ENCODE measurements around the gene PPM1E. TPM values are rescaled to one million over a fixed set of nuclear protein-coding genes. Genes with fewer than 3 reads are reported as not detected.

The PPM1E gene
- total RNA-seq, 1 experiment from 2014 or later: 0.92 TPM

DNA sequence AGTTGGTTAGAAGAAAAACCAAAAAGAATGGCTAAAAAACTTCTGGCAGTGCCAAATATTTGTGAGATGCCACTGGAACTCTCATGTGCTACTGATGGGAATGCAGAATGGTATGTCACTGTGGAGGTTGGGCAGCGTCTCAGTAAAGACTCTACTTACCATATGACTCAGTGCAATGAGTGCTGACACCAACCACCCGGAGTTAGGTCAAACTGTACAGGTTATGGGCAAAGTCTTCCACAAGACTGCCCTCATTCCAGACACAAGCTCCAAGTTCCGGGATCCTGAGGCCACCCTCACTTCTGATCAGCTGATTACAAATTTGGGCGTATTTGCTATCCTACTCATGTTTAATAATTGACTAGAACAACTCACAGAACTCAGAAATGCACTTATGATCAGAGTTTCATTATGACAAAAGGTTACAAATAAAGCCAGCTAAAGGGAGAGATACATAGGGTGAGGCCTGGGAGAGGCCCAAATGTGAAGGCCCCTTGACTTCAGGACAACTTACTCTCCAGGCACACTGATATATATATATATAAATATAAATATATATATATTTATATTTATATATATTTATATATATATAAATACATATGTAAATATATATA, 236.2 kb downstream of the PPM1E start:
- no peak for DNase-seq (ENCODE audit: extremely low read depth, low read depth)

GRCh38 chr17:58993311-58993710, 237.7 kb downstream of the PPM1E start:
- no peak for DNase-seq (ENCODE audit: extremely low read depth, low read depth)

DNA sequence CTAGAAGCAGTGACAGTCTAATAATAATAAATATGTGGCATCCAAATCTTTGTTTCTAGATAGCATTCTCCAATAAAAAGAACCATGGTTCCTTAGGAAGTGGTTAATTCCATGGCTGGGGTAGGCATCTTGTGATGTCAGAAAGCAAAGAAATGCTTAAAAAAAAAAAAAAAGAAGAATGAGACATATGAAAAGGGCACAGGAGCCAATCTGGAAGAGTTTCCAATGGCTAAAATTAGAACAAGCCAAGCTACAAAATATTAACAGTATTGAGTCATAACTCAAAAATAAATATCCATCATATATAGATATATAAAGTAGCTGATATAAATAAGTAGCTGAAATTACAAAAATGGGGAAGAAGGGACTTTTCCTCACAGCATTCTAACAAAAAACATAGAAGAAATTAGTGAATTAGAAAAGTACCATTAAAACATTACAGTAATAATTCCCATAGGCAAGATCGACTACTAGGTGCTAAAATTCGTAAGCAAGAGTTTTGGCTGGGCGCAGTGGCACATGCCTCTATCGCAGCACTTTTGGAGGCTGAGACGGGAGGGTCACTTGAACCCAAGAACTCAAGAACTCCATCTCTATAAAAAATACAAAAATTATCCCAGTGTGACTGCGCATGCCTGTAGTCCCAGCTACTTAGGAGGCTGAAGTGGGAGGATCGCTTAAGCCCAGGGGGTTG, 239.7 kb downstream of the PPM1E start:
- no peak for DNase-seq (ENCODE audit: extremely low read depth, low read depth)

GRCh38 chr17:58996968-58997367, 241.3 kb downstream of the PPM1E start:
- no peak for DNase-seq (ENCODE audit: extremely low read depth, low read depth)

DNA sequence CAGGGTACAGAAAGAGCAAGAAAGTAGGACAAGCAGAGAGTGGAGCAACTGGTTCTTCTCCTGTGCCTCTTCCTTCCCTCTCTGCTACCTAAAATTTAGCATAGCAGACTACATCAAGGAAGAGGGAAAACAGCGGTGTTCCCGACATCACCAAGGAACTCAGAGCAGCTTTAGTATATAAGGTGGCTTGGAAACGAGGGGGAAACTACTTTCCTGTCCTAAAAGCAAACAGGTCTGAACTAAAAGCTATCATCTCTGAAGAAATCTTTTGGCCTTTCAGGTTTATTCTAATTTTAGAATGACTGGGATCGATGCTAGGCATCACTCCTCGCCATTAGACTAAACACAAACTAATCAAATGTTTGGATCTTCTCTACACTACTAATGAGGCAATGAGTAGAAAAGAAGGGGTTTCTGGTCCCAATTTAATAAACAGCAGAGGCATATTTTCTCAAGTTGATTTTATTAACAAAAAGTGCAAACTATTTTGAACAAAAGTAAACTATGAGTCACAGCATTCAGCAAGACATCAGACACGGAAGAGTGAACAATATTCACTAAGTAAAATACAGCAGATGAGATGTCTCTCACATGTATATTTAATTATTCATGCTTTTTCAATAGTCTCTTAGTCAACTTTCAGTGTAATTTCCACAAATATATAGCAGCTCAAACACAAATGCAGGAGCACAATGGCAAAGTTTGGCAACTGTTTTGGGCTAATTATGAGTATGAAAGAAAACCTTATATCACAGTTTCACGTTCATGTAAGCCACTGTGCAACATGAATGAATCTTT, 242.3 kb downstream of the PPM1E start:
- no peak for DNase-seq (ENCODE audit: extremely low read depth, low read depth)

GRCh38 chr17:58998871-58999270, 243.2 kb downstream of the PPM1E start:
- no peak for DNase-seq (ENCODE audit: extremely low read depth, low read depth)

- DNase-seq (ENCODE audit: extremely low read depth, low read depth): no peak
Measured at GRCh38 chr17:58999500-58999899, 243.8 kb downstream of the PPM1E start.

DNA sequence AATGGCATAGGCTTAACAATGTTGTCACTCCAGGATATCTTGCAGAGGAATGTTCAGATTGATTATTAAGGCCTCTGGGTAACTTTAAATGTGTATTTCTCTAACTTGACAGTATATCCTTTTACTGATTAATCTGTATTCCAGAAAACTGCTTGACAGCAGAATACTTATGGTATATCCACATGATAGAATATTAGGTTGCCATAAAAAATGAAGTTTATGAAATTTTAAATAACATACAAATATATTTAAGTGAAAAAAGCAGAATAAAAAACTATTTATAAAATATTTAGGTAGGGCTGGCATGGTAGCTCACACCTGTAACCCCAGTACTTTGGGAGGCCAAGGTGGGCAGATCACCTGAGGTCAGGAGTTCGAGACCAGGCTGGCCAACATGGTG, 244.4 kb downstream of the PPM1E start:
- no peak for DNase-seq (ENCODE audit: extremely low read depth, low read depth)

DNA sequence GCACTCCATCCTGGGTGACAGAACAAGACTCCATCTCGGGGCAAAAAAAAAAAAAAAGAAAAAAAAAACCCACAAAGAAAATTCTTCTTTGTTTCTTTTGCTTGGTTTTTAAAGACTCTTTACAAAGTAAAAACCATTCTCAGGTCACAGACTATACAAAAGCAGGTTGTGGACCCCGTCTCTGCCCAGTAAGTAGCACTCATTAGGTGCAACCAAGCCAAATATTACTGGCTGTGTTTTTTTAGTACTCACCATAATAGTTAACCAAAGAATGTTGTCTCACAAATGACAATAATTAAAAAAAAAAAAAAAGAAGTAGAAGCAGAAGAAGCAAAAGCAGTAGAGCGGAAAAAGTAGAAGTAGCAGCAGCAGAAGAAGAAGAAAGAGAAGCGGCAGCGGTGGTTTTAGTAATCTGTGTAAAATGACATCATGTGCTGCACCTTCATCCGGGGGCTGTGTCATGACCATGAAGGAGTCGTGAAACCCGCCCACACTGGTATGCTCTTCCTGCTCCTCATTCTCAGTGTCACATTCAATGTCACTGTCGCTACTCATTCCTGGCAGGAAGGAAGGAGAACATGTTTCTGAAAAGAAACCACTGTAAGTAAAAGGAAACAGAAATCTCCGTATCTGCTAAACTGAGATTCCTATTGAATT, 245.6 kb downstream of the PPM1E start:
- DNase-seq (ENCODE audit: extremely low read depth, low read depth): no peak

- no peak for DNase-seq (ENCODE audit: extremely low read depth, low read depth)
Measured at GRCh38 chr17:59002126-59002525, 246.5 kb downstream of the PPM1E start.

DNA sequence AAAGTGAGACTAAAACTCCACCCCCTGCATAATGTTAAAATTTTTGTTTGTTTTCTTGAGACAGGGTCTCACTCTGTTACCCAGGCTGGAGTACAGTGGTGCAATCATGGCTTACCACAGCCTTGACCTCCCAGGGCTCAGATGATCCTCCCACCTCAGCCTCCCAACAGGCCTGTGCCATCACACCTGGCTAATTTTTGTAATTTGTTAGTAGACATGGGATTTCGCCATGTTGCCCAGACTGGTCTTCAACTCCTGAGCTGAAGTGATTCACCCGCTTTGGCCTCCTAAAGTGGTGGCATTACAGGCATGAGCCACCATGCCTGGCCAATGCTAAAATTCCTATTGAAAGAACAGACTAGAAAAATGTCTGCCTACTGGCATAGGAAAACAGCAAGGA, 247.2 kb downstream of the PPM1E start:
- no peak for DNase-seq (ENCODE audit: extremely low read depth, low read depth)

- DNase-seq (ENCODE audit: extremely low read depth, low read depth): no peak
Measured at GRCh38 chr17:59003860-59004259, 248.2 kb downstream of the PPM1E start.

GRCh38 chr17:59004338-59005111, 248.9 kb downstream of the PPM1E start:
- DNase-seq (ENCODE audit: extremely low read depth, low read depth): peak; percentile 62

- no peak for DNase-seq (ENCODE audit: extremely low read depth, low read depth)
Measured at GRCh38 chr17:59007995-59008394, 252.3 kb downstream of the PPM1E start.

- no peak for DNase-seq (ENCODE audit: extremely low read depth, low read depth)
Measured at GRCh38 chr17:59008737-59009136, 253.1 kb downstream of the PPM1E start.

DNA sequence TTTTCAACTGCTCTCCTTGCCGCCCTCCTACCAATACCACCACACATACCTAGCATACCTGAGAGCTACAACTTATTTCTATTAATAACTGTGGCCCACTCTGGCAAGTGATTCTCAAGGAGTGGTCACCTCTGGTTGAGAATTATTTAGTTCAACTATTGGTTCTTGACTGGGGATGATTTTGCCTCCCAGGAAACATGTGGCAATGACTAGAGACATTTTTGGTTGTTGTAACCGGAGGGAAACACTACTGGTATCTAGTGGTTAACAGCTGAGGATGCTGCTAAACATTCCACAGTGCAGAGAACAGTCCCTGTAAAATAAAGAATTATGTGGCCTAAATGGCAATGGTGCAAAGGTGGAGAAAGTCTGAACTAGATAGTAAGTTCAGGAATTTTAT, 254.4 kb downstream of the PPM1E start:
- DNase-seq (ENCODE audit: extremely low read depth, low read depth): no peak

GRCh38 chr17:59011975-59012374, 256.3 kb downstream of the PPM1E start:
- DNase-seq (ENCODE audit: extremely low read depth, low read depth): no peak

DNA sequence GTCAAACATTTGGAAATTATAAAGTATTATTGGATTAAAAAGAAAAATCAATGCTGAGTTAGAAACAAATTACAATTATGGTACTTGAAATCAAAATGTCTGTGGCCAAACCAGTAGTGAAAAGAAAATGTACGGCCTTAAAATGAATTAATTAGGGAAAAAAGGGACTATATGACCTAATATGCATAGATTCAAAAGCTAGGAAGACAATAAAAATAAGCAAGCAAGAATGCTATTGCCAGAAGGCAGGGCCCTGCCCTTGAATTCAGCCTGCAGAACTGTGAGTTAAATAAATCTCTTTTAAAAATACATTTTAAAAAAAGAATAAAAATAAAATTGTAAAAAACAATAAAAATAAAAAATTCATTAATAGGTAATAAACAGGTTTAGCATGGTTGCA, 262.4 kb downstream of the PPM1E start:
- DNase-seq (ENCODE audit: extremely low read depth, low read depth): no peak

DNA sequence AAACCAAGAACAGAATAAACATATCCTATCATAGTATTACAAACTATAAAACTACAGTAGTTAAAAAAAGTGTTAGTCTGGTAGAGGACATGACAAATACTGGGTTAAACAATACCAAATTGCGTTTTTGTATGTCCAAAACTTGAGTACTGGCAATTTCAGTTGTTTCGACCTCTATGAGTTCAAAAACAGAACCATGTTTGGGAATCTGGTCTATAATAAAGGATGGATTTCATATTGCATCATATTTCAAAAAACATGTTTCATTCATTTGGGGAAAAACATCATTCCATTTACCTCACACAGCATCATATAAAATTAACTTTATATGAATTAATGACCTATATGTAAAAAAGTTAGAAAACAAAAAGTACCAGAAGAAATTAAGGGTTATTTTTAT, 269.3 kb downstream of the PPM1E start:
- no peak for DNase-seq (ENCODE audit: extremely low read depth, low read depth)

DNA sequence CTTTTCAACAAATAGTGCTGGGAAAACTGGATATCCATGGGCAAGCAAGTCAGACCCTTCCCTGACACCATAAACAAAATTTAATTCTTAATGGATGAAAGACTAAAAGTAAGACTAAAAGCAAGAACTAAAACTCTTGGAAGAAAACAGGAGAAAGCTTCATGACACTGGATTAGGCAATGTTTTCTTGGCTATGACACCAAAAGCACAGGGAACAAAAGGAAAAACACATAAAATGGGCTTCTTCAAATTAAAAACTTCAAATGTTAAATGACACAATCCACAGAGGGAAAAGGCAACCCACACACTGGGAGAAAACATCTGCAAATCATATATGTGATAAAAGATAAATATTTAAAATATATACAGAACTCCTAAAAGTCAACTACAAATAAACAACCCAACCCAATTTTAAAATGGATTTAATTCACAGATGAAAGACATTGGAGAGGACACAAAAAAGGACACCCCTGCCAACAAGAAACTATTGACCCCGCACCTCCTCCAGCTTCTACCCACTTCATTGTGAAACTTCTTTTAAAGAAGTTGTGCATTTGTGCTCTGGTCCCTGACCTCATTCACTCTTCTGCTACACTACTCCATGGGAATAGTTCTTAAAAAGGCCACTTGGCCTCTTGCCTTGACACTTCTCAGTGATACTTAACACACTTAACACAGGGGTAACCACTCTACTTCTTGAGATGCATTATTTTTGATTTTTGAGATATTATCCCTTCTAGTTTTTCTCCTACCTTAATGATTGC, 270.7 kb downstream of the PPM1E start:
- no peak for DNase-seq (ENCODE audit: extremely low read depth, low read depth)

Measured in NCI-H460 (cell line).